ENCODE measurements around the gene PIP4K2B.
"Not testable (repeated sequence)": the region's sequence is repeated elsewhere in the genome, so short reads cannot be mapped to it uniquely, and the experiment has no call there.

Gene PIP4K2B

GRCh38 chr17:38799501-38800236 lies at the start of gene PIP4K2B:
Gene PIP4K2B (minus strand): TSS chr17:38799556. CDS start chr17:38799424, 132 bp downstream.
- DNase-seq, result peak; percentile 92

GRCh38 chr17:38848557-38848891 lies 49.2 kb upstream of the PIP4K2B start:
- no peak for DNase-seq

- no peak for DNase-seq
These were observed 45.0 kb upstream of the PIP4K2B start for GRCh38 chr17:38844261-38844757.

GRCh38 chr17:38825762-38826247 lies 26.4 kb upstream of the PIP4K2B start:
- no peak for DNase-seq

GRCh38 chr17:38824899-38825761 lies 25.8 kb upstream of the PIP4K2B start, which contains the start of gene CWC25:
Gene CWC25 (minus strand): TSS chr17:38825321. CDS start chr17:38825183, 138 bp downstream.
- peak; percentile 96 for DNase-seq

- no peak for DNase-seq
These were observed 16.3 kb upstream of the PIP4K2B start for GRCh38 chr17:38815576-38816193.

- DNase-seq, result no peak
These were observed 10.5 kb upstream of the PIP4K2B start for GRCh38 chr17:38809828-38810227.

GRCh38 chr17:38800237-38800760 lies 943 bp upstream of the PIP4K2B start:
- no peak for DNase-seq

GRCh38 chr17:38798614-38799500 lies 499 bp downstream of the PIP4K2B start:
- peak; percentile 42 for DNase-seq

- DNase-seq, result no peak
These were observed 1.5 kb downstream of the PIP4K2B start for GRCh38 chr17:38797828-38798227.

- DNase-seq, result no peak
These were observed 2.2 kb downstream of the PIP4K2B start for GRCh38 chr17:38797158-38797490.

- no peak for DNase-seq
These were observed 2.8 kb downstream of the PIP4K2B start for GRCh38 chr17:38796451-38797157.

- no peak for DNase-seq
These were observed 5.1 kb downstream of the PIP4K2B start for GRCh38 chr17:38794221-38794620.

- DNase-seq, result no peak
These were observed 8.2 kb downstream of the PIP4K2B start for GRCh38 chr17:38791162-38791561.

GRCh38 chr17:38790148-38790707 lies 9.1 kb downstream of the PIP4K2B start:
- not testable (repeated sequence) for DNase-seq

- DNase-seq, result no peak
These were observed 10.2 kb downstream of the PIP4K2B start for GRCh38 chr17:38789185-38789584.

- not testable (repeated sequence) for DNase-seq
These were observed 11.4 kb downstream of the PIP4K2B start for GRCh38 chr17:38787999-38788398.

- no peak for DNase-seq
These were observed 13.0 kb downstream of the PIP4K2B start for GRCh38 chr17:38786372-38786771.

GRCh38 chr17:38783227-38783626 lies 16.1 kb downstream of the PIP4K2B start:
- DNase-seq, result no peak

GRCh38 chr17:38779965-38780752 lies 19.2 kb downstream of the PIP4K2B start:
- no peak for DNase-seq
